ENCODE measurements around the gene PTPN20.

DNA sequence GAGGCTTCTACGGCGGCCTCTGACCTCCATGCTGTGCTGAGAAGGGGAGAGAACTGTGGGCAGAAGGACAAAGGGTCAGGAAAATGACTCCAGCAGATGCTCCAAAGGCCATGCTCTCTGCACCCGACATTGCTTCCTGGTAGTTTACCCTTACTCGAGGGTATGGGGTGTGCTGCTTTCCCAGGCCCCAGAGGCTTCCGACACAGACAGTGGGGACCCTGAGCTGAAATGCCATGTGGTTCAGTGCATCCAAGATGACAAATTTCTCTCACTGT lies 130.9 kb downstream of the PTPN20 start:
- TF ChIP-seq, protein P1, sequence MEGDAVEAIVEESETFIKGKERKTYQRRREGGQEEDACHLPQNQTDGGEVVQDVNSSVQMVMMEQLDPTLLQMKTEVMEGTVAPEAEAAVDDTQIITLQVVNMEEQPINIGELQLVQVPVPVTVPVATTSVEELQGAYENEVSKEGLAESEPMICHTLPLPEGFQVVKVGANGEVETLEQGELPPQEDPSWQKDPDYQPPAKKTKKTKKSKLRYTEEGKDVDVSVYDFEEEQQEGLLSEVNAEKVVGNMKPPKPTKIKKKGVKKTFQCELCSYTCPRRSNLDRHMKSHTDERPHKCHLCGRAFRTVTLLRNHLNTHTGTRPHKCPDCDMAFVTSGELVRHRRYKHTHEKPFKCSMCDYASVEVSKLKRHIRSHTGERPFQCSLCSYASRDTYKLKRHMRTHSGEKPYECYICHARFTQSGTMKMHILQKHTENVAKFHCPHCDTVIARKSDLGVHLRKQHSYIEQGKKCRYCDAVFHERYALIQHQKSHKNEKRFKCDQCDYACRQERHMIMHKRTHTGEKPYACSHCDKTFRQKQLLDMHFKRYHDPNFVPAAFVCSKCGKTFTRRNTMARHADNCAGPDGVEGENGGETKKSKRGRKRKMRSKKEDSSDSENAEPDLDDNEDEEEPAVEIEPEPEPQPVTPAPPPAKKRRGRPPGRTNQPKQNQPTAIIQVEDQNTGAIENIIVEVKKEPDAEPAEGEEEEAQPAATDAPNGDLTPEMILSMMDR (IDR thresholded peaks at IDR 0.05; ENCODE audit: borderline replicate concordance, extremely low read depth, low read length, poor library complexity, severe bottlenecking) = no peak
- no peak for TF ChIP-seq EZH2 (IDR thresholded peaks at IDR 0.05; ENCODE audit: borderline replicate concordance, low read depth, low read length, severe bottlenecking)
